Natural killer cell treated with Interleukin-12 subunit alpha and Interleukin-12 subunit beta and Interleukin-15 and Interleukin-18, amount 100 ng/mL, for 72 hours (primary cell): ENCODE measurements around the gene SOST. TPM values are rescaled to one million over a fixed set of nuclear protein-coding genes. Genes with fewer than 3 reads are reported as not detected.

ENCODE experiments used
- total RNA-seq, 2 donors: library from RNA; stranded (reverse); gene quantifications; one replicate each; pipeline ENCODE4 v1.2.3, GENCODE V29; 2022

The SOST gene
- total RNA-seq, 2 donors from 2014 or later, result not detected

Other genes with a start within 250 kb of the SOST start
- gene ETV4, start 212.5 kb downstream of the SOST start, total RNA-seq, result 1 to 10 TPM; 1.4 to 2.1 TPM
- not detected for gene MEOX1, start 96.9 kb downstream of the SOST start, total RNA-seq
- 10 to 100 TPM in 1 of 2 donors, 1 to 10 TPM in 1; 7.0 to 12.0 TPM for gene DUSP3, start 20.2 kb upstream of the SOST start, total RNA-seq
- gene CFAP97D1, start 21.6 kb upstream of the SOST start, total RNA-seq, result not detected
- gene MPP3, start 74.4 kb upstream of the SOST start, total RNA-seq, result not detected
- not detected for gene CD300LG, start 88.4 kb upstream of the SOST start, total RNA-seq
- under 1 TPM; 0.47 to 0.64 TPM for gene MPP2, start 148.7 kb upstream of the SOST start, total RNA-seq
- not detected for gene PPY, start 183.7 kb upstream of the SOST start, total RNA-seq
- gene PYY, start 195.1 kb upstream of the SOST start, total RNA-seq, result not detected
- 1 to 10 TPM in 1 of 2 donors, under 1 TPM in 1; 0.70 to 1.9 TPM for gene NAGS, start 245.8 kb upstream of the SOST start, total RNA-seq